ENCODE results near the gene NXNL1. TPM values are rescaled to one million over a fixed set of nuclear protein-coding genes. Genes with fewer than 3 reads are reported as not detected.

Gene NXNL1
- total RNA-seq, 2 experiments from 2014 or later = not detected

GRCh38 chr19:17457616-17458015 lies 3.1 kb downstream of the NXNL1 start:
- Mint-ChIP-seq H3K4me1 (ENCODE audit: low read depth) (peaks cover 13% of the 10 kb centered on the region), H3K9me3 (no peaks in the 10 kb centered on the region), H3K4me3 (no peak overlapping the region), H3K27ac (no peak overlapping the region), H3K36me3 (ENCODE audit: low read depth) (no peaks in the 10 kb centered on the region), H3K27me3 (peaks cover 51% of the 10 kb centered on the region)
- Histone ChIP-seq H3K4me3 (ENCODE audit: low read length) (no peak overlapping the region), H3K27me3 (ENCODE audit: control insufficient read depth in 1 of 2, insufficient read depth in 2 of 2, low read length in 2 of 2) (peaks cover 28 to 36% of the 10 kb centered on the region in 2 experiments), H3K4me1 (ENCODE audit: insufficient read depth, low read length) (peaks cover 11% of the 10 kb centered on the region), H3K36me3 (ENCODE audit: insufficient read depth, low read length) (no peaks in the 10 kb centered on the region), H3K27ac (ENCODE audit: low read depth in 1 of 2, low read length in 2 of 2) (no peak overlapping the region), H3K9me3 (ENCODE audit: control insufficient read depth in 1 of 2, insufficient read depth in 1 of 2, low read length in 2 of 2) (peaks cover 0 to 9% of the 10 kb centered on the region in 2 experiments)
- TF ChIP-seq CTCF (IDR thresholded peaks at IDR 0.05) = no peak
- POLR2A ChIA-PET = interaction anchor here (0.7 kb wide), 1 partner anchor 789 kb away, joined by 3 read pairs; no protein-coding TSS in a partner anchor
- CTCF ChIA-PET = interaction anchor here (0.5 kb wide), 1 partner anchor 140 kb away, joined by 5 read pairs; no protein-coding TSS in a partner anchor
- DNase-seq (no peak), ATAC-seq (ENCODE audit: poor library complexity) (no peak)
- intact Hi-C loops (cut with DNase I, micrococcal nuclease) = no loop called here

GRCh38 chr19:17456127-17456526 lies 4.6 kb downstream of the NXNL1 start:
- Mint-ChIP-seq H3K36me3 (ENCODE audit: low read depth) (no peaks in the 10 kb centered on the region), H3K9me3 (no peaks in the 10 kb centered on the region), H3K4me3 (no peak overlapping the region), H3K4me1 (ENCODE audit: low read depth) (peaks cover 13% of the 10 kb centered on the region), H3K27me3 (peaks cover 64% of the 10 kb centered on the region), H3K27ac (no peak overlapping the region)
- Histone ChIP-seq H3K4me3 (ENCODE audit: low read length) (no peak overlapping the region), H3K9me3 (ENCODE audit: control insufficient read depth in 1 of 2, insufficient read depth in 1 of 2, low read length in 2 of 2) (peaks cover 0 to 9% of the 10 kb centered on the region in 2 experiments), H3K36me3 (ENCODE audit: insufficient read depth, low read length) (no peaks in the 10 kb centered on the region), H3K27ac (ENCODE audit: low read depth in 1 of 2, low read length in 2 of 2) (no peak overlapping the region), H3K27me3 (ENCODE audit: control insufficient read depth in 1 of 2, insufficient read depth in 2 of 2, low read length in 2 of 2) (peaks cover 28 to 36% of the 10 kb centered on the region in 2 experiments), H3K4me1 (ENCODE audit: insufficient read depth, low read length) (peaks cover 11% of the 10 kb centered on the region)
- DNase-seq (no peak), ATAC-seq (ENCODE audit: poor library complexity) (no peak)
- POLR2A ChIA-PET = no interaction called here
- intact Hi-C loops (cut with DNase I, micrococcal nuclease) = no loop called here
- CTCF ChIA-PET = interaction anchor here (0.7 kb wide), 1 partner anchor 37 kb away, joined by 3 read pairs; no protein-coding TSS in a partner anchor
- TF ChIP-seq CTCF (IDR thresholded peaks at IDR 0.05) = no peak

- CTCF ChIA-PET = interaction anchor here (0.7 kb wide), 1 partner anchor 36 kb away, joined by 3 read pairs; no protein-coding TSS in a partner anchor
- intact Hi-C loops (cut with DNase I, micrococcal nuclease) = no loop called here
Measured at GRCh38 chr19:17455308-17456123, 5.2 kb downstream of the NXNL1 start.

More at GRCh38 chr19:17455308-17456123, 5.2 kb downstream of the NXNL1 start:
- Mint-ChIP-seq H3K36me3 (ENCODE audit: low read depth) (no peaks in the 10 kb centered on the region), H3K27ac (no peak overlapping the region), H3K27me3 (peaks cover 65% of the 10 kb centered on the region), H3K4me1 (ENCODE audit: low read depth) (peaks cover 15% of the 10 kb centered on the region), H3K4me3 (no peak overlapping the region), H3K9me3 (no peaks in the 10 kb centered on the region)
- no peaks in the 10 kb centered on the region for H3K36me3 ChIP-seq (ENCODE audit: insufficient read depth, low read length)
- no peak overlapping the region for H3K27ac ChIP-seq (ENCODE audit: low read depth in 1 of 2, low read length in 2 of 2)
- peaks cover 28 to 34% of the 10 kb centered on the region in 2 experiments for H3K27me3 ChIP-seq (ENCODE audit: control insufficient read depth in 1 of 2, insufficient read depth in 2 of 2, low read length in 2 of 2)
- no peak for ATAC-seq (ENCODE audit: poor library complexity)
- POLR2A ChIA-PET = no interaction called here
- peaks cover 0 to 9% of the 10 kb centered on the region in 2 experiments for H3K9me3 ChIP-seq (ENCODE audit: control insufficient read depth in 1 of 2, insufficient read depth in 1 of 2, low read length in 2 of 2)
- H3K4me3 ChIP-seq (ENCODE audit: low read length) = no peak overlapping the region
- peaks cover 16% of the 10 kb centered on the region for H3K4me1 ChIP-seq (ENCODE audit: insufficient read depth, low read length)
- TF ChIP-seq CTCF (IDR thresholded peaks at IDR 0.05) = no peak
- peak in 1 of 14 experiments; percentile 22 for DNase-seq
